ENCODE measurements around the gene RNF25. TPM values are rescaled to one million over a fixed set of nuclear protein-coding genes. Genes with fewer than 3 reads are reported as not detected.

The RNF25 gene
- total RNA-seq, 4 donors from 2014 or later = 13.5 to 57.0 (median 19.5) TPM

DNA sequence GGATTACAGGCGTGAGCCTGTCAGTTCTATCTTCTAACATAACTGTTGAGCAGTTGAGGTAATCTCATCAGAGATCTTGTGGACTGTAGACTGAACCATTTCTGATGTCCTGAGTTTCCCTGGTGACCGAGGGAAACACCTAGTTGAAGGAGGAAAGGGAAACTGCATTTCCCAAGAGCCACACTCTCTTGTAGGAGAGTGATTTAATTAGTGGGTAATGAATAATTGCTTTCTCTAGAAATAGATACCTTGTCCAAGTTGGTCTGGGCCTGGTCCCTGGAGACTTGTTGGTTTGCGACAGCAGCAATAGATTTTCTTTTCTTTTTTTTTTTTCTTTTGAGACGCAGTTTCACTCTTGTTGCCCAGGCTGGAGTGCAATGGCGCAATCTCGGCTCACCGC is 46.3 kb upstream of the RNF25 start:
- no peak for DNase-seq (ENCODE audit: low spot score in 2 of 2)
- H3K9me3 ChIP-seq = no peaks in the 10 kb centered on the region
- peak overlapping the region in 2 of 4 donors; percentile 78 to 80 for H3K27ac ChIP-seq
- no peaks in the 10 kb centered on the region for H3K27me3 ChIP-seq
- peaks cover 0 to 16% (median 0%) of the 10 kb centered on the region in 3 donors for H3K36me3 ChIP-seq
- H3K4me3 ChIP-seq = no peak overlapping the region
- peaks cover 0 to 67% (median 12%) of the 10 kb centered on the region in 4 donors for H3K4me1 ChIP-seq
- TF ChIP-seq, protein P1, sequence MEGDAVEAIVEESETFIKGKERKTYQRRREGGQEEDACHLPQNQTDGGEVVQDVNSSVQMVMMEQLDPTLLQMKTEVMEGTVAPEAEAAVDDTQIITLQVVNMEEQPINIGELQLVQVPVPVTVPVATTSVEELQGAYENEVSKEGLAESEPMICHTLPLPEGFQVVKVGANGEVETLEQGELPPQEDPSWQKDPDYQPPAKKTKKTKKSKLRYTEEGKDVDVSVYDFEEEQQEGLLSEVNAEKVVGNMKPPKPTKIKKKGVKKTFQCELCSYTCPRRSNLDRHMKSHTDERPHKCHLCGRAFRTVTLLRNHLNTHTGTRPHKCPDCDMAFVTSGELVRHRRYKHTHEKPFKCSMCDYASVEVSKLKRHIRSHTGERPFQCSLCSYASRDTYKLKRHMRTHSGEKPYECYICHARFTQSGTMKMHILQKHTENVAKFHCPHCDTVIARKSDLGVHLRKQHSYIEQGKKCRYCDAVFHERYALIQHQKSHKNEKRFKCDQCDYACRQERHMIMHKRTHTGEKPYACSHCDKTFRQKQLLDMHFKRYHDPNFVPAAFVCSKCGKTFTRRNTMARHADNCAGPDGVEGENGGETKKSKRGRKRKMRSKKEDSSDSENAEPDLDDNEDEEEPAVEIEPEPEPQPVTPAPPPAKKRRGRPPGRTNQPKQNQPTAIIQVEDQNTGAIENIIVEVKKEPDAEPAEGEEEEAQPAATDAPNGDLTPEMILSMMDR (IDR thresholded peaks at IDR 0.05) = no peak
- 94 to 95% methylated on average over 7 of the region's 7 CpGs for WGBS, 2 donors

DNA sequence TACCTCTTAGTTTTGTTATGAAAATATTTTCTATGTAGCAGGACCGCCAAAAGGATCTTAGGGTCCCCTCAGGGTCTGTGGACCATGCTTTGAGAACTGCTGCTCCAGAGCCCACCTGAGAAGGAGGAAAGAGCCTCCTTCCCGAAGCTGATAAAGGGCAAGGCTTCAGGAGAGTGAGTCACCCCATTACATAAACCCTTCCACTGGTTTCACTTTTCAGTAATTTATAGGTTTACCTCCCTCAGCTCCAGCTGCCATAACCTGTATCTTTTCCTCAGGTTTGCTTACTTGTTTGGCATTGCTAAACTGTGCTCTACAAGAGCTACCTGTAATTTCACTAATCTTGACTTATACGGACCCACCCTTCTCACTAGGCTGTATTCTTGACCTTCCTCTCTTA is 45.5 kb upstream of the RNF25 start:
- H3K27me3 ChIP-seq = no peaks in the 10 kb centered on the region

DNA sequence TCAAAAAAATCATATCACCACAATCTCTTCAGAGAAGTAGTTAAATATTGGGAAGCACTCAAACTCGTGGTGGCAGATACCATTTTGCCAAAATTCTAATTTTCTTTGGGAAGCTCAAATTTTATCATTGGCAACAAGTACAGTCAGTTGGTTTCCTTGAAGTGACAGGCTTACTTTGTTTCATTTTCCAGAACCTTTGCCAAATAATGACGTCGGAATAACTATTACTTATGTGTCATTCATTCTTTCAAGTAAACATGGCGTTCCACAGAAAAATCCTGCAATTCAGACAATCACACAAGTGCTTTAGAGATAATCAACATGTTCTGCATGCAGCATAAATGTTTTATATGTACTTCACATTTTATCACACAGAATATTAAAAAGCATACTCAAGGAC is 44.3 kb upstream of the RNF25 start:
- Histone ChIP-seq H3K4me1 (peaks cover 0 to 65% (median 13%) of the 10 kb centered on the region in 4 donors), H3K27me3 (no peaks in the 10 kb centered on the region), H3K27ac (peak overlapping the region; percentile 52 to 80 (median 74)), H3K4me3 (no peak overlapping the region), H3K9me3 (no peaks in the 10 kb centered on the region), H3K36me3 (peaks cover 0 to 16% (median 0%) of the 10 kb centered on the region in 3 donors)
- WGBS, 2 donors = 41 to 55% methylated on average over 4 of the region's 4 CpGs
- TF ChIP-seq, protein P1 (IDR thresholded peaks at IDR 0.05) = no peak
- TF ChIP-seq EP300 (IDR thresholded peaks at IDR 0.05) = peak; percentile 69 to 72
- no peak for DNase-seq (ENCODE audit: low spot score in 2 of 2)

More for the DNA sequence above, 45.5 kb upstream of the RNF25 start:
- Histone ChIP-seq H3K9me3 (no peaks in the 10 kb centered on the region), H3K27ac (peak overlapping the region; percentile 47 to 80 (median 74)), H3K36me3 (peaks cover 0 to 16% (median 0%) of the 10 kb centered on the region in 3 donors), H3K4me1 (peaks cover 0 to 67% (median 8%) of the 10 kb centered on the region in 4 donors), H3K4me3 (no peak overlapping the region)
- TF ChIP-seq, protein P1 (IDR thresholded peaks at IDR 0.05) = no peak
- TF ChIP-seq EP300 (IDR thresholded peaks at IDR 0.05) (no peak), POLR2A (IDR thresholded peaks at IDR 0.05) (no peak)
- no peak for DNase-seq (ENCODE audit: low spot score in 2 of 2)
- 77 to 90% methylated on average over 3 of the region's 3 CpGs for WGBS, 2 donors

DNA sequence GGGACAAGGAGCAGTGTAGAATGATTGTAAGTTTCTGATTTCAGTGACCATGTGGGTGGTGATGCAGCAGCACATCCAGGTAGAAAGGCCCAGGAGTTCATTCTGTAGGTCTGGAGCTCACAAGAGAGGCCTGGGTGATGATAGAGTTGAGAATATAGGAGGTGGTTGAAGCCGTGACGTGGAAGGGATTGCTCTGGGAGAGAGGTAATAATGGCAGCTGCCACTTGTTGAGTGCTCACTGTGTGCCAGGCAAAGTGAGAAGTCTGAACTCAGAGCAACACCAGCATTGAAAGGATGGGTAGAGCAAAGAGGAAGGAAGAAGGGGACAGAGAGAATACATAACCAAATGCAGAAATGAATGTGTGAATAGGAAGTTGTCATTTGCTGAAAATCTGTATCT is 42.1 kb upstream of the RNF25 start:
- no peak for TF ChIP-seq POLR2A (IDR thresholded peaks at IDR 0.05)
- TF ChIP-seq, protein P1 (IDR thresholded peaks at IDR 0.05) = no peak
- TF ChIP-seq EP300 (IDR thresholded peaks at IDR 0.05) = no peak
- H3K36me3 ChIP-seq = peaks cover 0 to 16% (median 0%) of the 10 kb centered on the region in 3 donors
- 92% methylated on average over 2 of the region's 2 CpGs for WGBS, 2 donors
- no peak for DNase-seq (ENCODE audit: low spot score in 2 of 2)
- H3K4me3 ChIP-seq = no peak overlapping the region
- peaks cover 0 to 69% (median 13%) of the 10 kb centered on the region in 4 donors for H3K4me1 ChIP-seq
- H3K9me3 ChIP-seq = no peaks in the 10 kb centered on the region
- peak overlapping the region in 3 of 4 donors; percentile 10 to 80 (median 26) for H3K27ac ChIP-seq
- H3K27me3 ChIP-seq = no peaks in the 10 kb centered on the region

DNA sequence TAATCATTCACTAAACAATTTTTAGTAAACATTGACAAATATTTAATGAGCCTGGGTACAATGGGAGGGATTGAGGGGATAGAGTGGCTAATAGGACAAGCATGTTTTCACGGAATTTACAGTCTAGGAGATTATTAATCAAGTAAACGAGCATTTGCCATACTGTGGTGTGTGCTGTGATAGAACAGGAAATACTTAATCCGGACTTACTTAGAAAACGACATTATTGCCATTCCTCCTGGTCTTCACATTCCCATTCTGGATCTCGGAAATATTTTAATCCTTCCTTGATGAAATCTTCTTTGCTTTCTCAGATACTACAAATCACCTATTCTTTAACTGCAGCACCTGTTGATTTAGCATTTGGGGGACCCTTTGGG is 39.7 kb upstream of the RNF25 start:
- Histone ChIP-seq H3K27me3 (no peaks in the 10 kb centered on the region), H3K27ac (peak overlapping the region; percentile 79 to 100 (median 94)), H3K4me3 (peak overlapping the region; percentile 79 to 97 (median 86)), H3K36me3 (no peaks in the 10 kb centered on the region), H3K9me3 (no peaks in the 10 kb centered on the region), H3K4me1 (peaks cover 0 to 53% (median 8%) of the 10 kb centered on the region in 4 donors)
- no peak for DNase-seq (ENCODE audit: low spot score in 2 of 2)
- WGBS, 2 donors = 5 to 10% methylated on average over 5 of the region's 5 CpGs
- TF ChIP-seq POLR2A (IDR thresholded peaks at IDR 0.05) = no peak
- TF ChIP-seq, protein P1 (IDR thresholded peaks at IDR 0.05) = no peak
- TF ChIP-seq EP300 (IDR thresholded peaks at IDR 0.05) = no peak
